Left kidney (tissue), 8 donors: ENCODE results near the gene MDM2. TPM values are rescaled to one million over a fixed set of nuclear protein-coding genes. Genes with fewer than 3 reads are reported as not detected.

ENCODE experiments used
- DNase-seq: peaks from one replicate; pipeline ENCODE4 v3.0.0-alpha.2; 2013
- long read RNA-seq, 8 donors: transcript quantifications; one replicate each; lab custom pipeline, GENCODE V29; 2026
- polyA plus RNA-seq: library from polyadenylated mRNA; unstranded; fragments of 120-200 nt; gene quantifications from one replicate; pipeline ENCODE4 v1.2.1, GENCODE V29; 2013; ENCODE audit not compliant: insufficient read length

Gene MDM2
- 80.4 TPM for polyA plus RNA-seq
- long read RNA-seq, donor 1, full-length matches to known transcripts = 4 of 4 reads
- long read RNA-seq, donor 1, partial matches to known transcripts = 0 of 4 reads
- long read RNA-seq, donor 1, other reads (novel, unspliced or antisense) = 0 of 4 reads
- long read RNA-seq, donor 2, full-length matches to known transcripts = 6 of 6 reads
- long read RNA-seq, donor 2, partial matches to known transcripts = 0 of 6 reads
- long read RNA-seq, donor 2, other reads (novel, unspliced or antisense) = 0 of 6 reads
- long read RNA-seq, donor 3, full-length matches to known transcripts = 7 of 7 reads
- long read RNA-seq, donor 3, partial matches to known transcripts = 0 of 7 reads
- long read RNA-seq, donor 3, other reads (novel, unspliced or antisense) = 0 of 7 reads
- long read RNA-seq, donor 4, partial matches to known transcripts = 5 of 5 reads
- long read RNA-seq, donor 4, other reads (novel, unspliced or antisense) = 0 of 5 reads
- long read RNA-seq, donor 5, partial matches to known transcripts = 0 of 2 reads
- long read RNA-seq, donor 5, other reads (novel, unspliced or antisense) = 0 of 2 reads
- long read RNA-seq, donor 6, full-length matches to known transcripts = 1 of 1 reads
- long read RNA-seq, donor 6, partial matches to known transcripts = 0 of 1 reads
- long read RNA-seq, donor 6, other reads (novel, unspliced or antisense) = 0 of 1 reads
- long read RNA-seq, donor 7, full-length matches to known transcripts = 4 of 12 reads
- long read RNA-seq, donor 7, partial matches to known transcripts = 0 of 12 reads
- long read RNA-seq, donor 7, other reads (novel, unspliced or antisense) = 8 of 12 reads
- long read RNA-seq, donor 8, full-length matches to known transcripts = 3 of 3 reads
- long read RNA-seq, donor 8, partial matches to known transcripts = 0 of 3 reads
- long read RNA-seq, donor 8, other reads (novel, unspliced or antisense) = 0 of 3 reads

GRCh38 chr12:68807576-68808387 lies at the start of gene MDM2:
Gene MDM2 (plus strand): TSS chr12:68808177. CDS start chr12:68808478, 301 bp downstream.
- peak; percentile 92 for DNase-seq

GRCh38 chr12:68759852-68760251 lies 48.1 kb upstream of the MDM2 start:
- no peak for DNase-seq

GRCh38 chr12:68760806-68761441 lies 47.1 kb upstream of the MDM2 start:
- no peak for DNase-seq

GRCh38 chr12:68761442-68761812 lies 46.5 kb upstream of the MDM2 start:
- DNase-seq = no peak

- no peak for DNase-seq
These were observed 45.9 kb upstream of the MDM2 start for GRCh38 chr12:68761901-68762630.

GRCh38 chr12:68762691-68763090 lies 45.3 kb upstream of the MDM2 start:
- no peak for DNase-seq

GRCh38 chr12:68765696-68766095 lies 42.3 kb upstream of the MDM2 start:
- no peak for DNase-seq

- DNase-seq = no peak
These were observed 41.3 kb upstream of the MDM2 start for GRCh38 chr12:68766646-68767045.

- DNase-seq = no peak
These were observed 40.8 kb upstream of the MDM2 start for GRCh38 chr12:68767191-68767590.

- no peak for DNase-seq
These were observed 39.5 kb upstream of the MDM2 start for GRCh38 chr12:68768431-68768939.

GRCh38 chr12:68769941-68770340 lies 38.0 kb upstream of the MDM2 start:
- no peak for DNase-seq

GRCh38 chr12:68771223-68771925 lies 36.6 kb upstream of the MDM2 start:
- DNase-seq = no peak

- no peak for DNase-seq
These were observed 35.3 kb upstream of the MDM2 start for GRCh38 chr12:68772714-68773113.

GRCh38 chr12:68773582-68773981 lies 34.4 kb upstream of the MDM2 start:
- no peak for DNase-seq

GRCh38 chr12:68775121-68775630 lies 32.8 kb upstream of the MDM2 start:
- no peak for DNase-seq

GRCh38 chr12:68776976-68777610 lies 30.9 kb upstream of the MDM2 start:
- DNase-seq = no peak

- DNase-seq = no peak
These were observed 28.7 kb upstream of the MDM2 start for GRCh38 chr12:68779280-68779679.

- no peak for DNase-seq
These were observed 27.2 kb upstream of the MDM2 start for GRCh38 chr12:68780731-68781130.

GRCh38 chr12:68781728-68782127 lies 26.2 kb upstream of the MDM2 start:
- DNase-seq = no peak
